Lower lobe of right lung (tissue), 2 donors: Measurements from ENCODE around the gene AGAP3. TPM values are rescaled to one million over a fixed set of nuclear protein-coding genes. Genes with fewer than 3 reads are reported as not detected.

ENCODE experiments used
- ATAC-seq, 2 donors: fragments of 200-7000 bp; cut with Tn5 transposase; one replicate each; pipeline ENCODE4 v1.9.1; 2020 to 2022; ENCODE audit warnings: mild to moderate bottlenecking in 2 of 2, moderate library complexity in 2 of 2
- DNase-seq: peaks from one replicate; pipeline ENCODE4 v3.0.0-alpha.2; 2020
- H3K27ac ChIP-seq: fragments of 200-600 bp; one replicate; pipeline ENCODE4 v1.8.0; 2022
- H3K27me3 ChIP-seq: fragments of 200-600 bp; one replicate; pipeline ENCODE4 v1.8.0; 2022; ENCODE audit warnings: low read depth
- H3K36me3 ChIP-seq: fragments of 200-600 bp; one replicate; pipeline ENCODE4 v1.8.0; 2022; ENCODE audit warnings: mild to moderate bottlenecking
- H3K4me1 ChIP-seq: fragments of 200-600 bp; one replicate; pipeline ENCODE4 v1.8.0; 2022
- H3K4me3 ChIP-seq: fragments of 200-600 bp; one replicate; pipeline ENCODE4 v1.8.0; 2022; ENCODE audit warnings: mild to moderate bottlenecking
- H3K9me3 ChIP-seq: fragments of 200-600 bp; one replicate; pipeline ENCODE4 v1.8.0; 2022
- intact Hi-C: fragments of 100-400 bp; cut with DNase I; formaldehyde crosslinking; loops from one replicate; pipeline ENCODE4 v1.11.0; 2022
- total RNA-seq: library from RNA; stranded (reverse); fragmentation: NEBNext Ultra II Directional; extraction: Animal tissue kit (Norgen Biotek cat#: 25700); gene quantifications from one replicate; pipeline ENCODE4 v1.2.1, GENCODE V29; 2021
- TF ChIP-seq, protein P1 (sequence below): fragments of 200-600 bp; IDR thresholded peaks from one replicate; pipeline ENCODE4 v1.8.0; 2022; ENCODE audit warnings: antibody characterized with exemption, mild to moderate bottlenecking
- donor health status: DM: no; HTN: yes; CAD: no; lungs with severe emphysema.

The AGAP3 gene
- total RNA-seq, 1 donor from 2014 or later, result 157 TPM

- ATAC-seq (no peak), DNase-seq (no peak)
- intact Hi-C loops, result no loop called here
- no peaks in the 10 kb centered on the region for H3K27me3 ChIP-seq
- no peaks in the 10 kb centered on the region for H3K9me3 ChIP-seq
- H3K4me1 ChIP-seq, result peaks cover 25% of the 10 kb centered on the region
- peaks cover 17% of the 10 kb centered on the region for H3K36me3 ChIP-seq
- TF ChIP-seq, protein P1, sequence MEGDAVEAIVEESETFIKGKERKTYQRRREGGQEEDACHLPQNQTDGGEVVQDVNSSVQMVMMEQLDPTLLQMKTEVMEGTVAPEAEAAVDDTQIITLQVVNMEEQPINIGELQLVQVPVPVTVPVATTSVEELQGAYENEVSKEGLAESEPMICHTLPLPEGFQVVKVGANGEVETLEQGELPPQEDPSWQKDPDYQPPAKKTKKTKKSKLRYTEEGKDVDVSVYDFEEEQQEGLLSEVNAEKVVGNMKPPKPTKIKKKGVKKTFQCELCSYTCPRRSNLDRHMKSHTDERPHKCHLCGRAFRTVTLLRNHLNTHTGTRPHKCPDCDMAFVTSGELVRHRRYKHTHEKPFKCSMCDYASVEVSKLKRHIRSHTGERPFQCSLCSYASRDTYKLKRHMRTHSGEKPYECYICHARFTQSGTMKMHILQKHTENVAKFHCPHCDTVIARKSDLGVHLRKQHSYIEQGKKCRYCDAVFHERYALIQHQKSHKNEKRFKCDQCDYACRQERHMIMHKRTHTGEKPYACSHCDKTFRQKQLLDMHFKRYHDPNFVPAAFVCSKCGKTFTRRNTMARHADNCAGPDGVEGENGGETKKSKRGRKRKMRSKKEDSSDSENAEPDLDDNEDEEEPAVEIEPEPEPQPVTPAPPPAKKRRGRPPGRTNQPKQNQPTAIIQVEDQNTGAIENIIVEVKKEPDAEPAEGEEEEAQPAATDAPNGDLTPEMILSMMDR, result no peak
- H3K27ac ChIP-seq, result no peak overlapping the region
- no peak overlapping the region for H3K4me3 ChIP-seq
Measured at GRCh38 chr7:151101621-151102396, 15.5 kb downstream of the AGAP3 start.

DNA sequence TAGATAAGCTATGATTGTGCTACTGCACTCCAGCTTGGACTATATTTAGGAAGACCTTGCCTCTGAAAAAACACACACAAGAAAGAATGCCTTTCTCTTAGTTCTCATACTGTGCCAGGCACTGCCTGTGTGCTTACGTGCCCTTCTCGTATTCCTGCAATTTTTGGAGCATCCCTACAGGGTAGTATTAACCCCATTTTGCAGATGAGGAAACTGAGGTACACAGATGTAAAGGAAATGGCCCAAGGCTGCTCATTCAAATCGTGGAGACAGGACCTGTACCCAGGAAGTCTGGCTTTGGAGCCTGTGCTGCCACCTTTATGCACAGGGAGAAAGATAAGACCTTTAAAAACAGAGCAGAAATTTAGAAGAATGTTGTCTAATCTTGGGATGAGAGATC is 16.7 kb downstream of the AGAP3 start:
- peaks cover 12% of the 10 kb centered on the region for H3K36me3 ChIP-seq
- no peak overlapping the region for H3K27ac ChIP-seq
- no peak overlapping the region for H3K4me3 ChIP-seq
- no peak for DNase-seq
- no peaks in the 10 kb centered on the region for H3K27me3 ChIP-seq
- H3K4me1 ChIP-seq, result peaks cover 25% of the 10 kb centered on the region
- intact Hi-C loops, result no loop called here
- TF ChIP-seq, protein P1, result no peak
- no peaks in the 10 kb centered on the region for H3K9me3 ChIP-seq
- no peak for ATAC-seq

GRCh38 chr7:151103973-151104372 is 17.7 kb downstream of the AGAP3 start:
- H3K27me3 ChIP-seq, result no peaks in the 10 kb centered on the region
- no peak overlapping the region for H3K27ac ChIP-seq
- H3K4me3 ChIP-seq, result no peak overlapping the region
- H3K4me1 ChIP-seq, result peaks cover 25% of the 10 kb centered on the region
- H3K36me3 ChIP-seq, result peaks cover 12% of the 10 kb centered on the region
- DNase-seq (no peak), ATAC-seq (no peak)
- TF ChIP-seq, protein P1, result no peak
- intact Hi-C loops, result no loop called here
- H3K9me3 ChIP-seq, result no peaks in the 10 kb centered on the region

- Histone ChIP-seq H3K27me3 (no peaks in the 10 kb centered on the region), H3K9me3 (no peaks in the 10 kb centered on the region), H3K4me3 (no peak overlapping the region), H3K4me1 (peaks cover 26% of the 10 kb centered on the region), H3K36me3 (peaks cover 12% of the 10 kb centered on the region), H3K27ac (no peak overlapping the region)
- ATAC-seq (no peak), DNase-seq (no peak)
- TF ChIP-seq, protein P1, result no peak
- intact Hi-C loops, result no loop called here
Measured at GRCh38 chr7:151104411-151105235, 18.3 kb downstream of the AGAP3 start.

DNA sequence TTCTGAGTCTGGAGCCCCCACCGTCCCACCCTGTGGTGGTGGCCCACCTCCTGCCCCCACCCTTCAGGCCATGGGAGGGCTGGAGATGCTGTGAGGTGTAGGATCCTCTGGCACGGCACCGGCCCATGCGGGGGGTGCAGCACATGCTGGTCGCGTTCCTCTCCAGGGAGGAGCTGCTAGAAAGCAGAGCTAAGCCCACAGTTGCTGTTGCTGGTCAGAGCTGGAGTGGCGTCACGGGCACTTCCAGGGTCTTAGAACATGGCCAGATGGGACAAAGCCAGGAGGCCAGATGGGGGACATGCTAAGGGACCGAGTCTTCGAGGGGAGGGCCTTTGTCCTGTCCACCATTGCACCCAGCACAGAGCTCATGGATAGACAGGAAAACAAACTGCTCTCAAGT is 21.6 kb downstream of the AGAP3 start:
- Histone ChIP-seq H3K27ac (no peak overlapping the region), H3K9me3 (no peaks in the 10 kb centered on the region), H3K4me1 (peaks cover 29% of the 10 kb centered on the region), H3K36me3 (peaks cover 7% of the 10 kb centered on the region), H3K27me3 (no peaks in the 10 kb centered on the region), H3K4me3 (no peak overlapping the region)
- TF ChIP-seq, protein P1, result no peak
- no peak for ATAC-seq
- DNase-seq, result no peak
- intact Hi-C loops, result no loop called here
